Activated gamma-delta T cell treated with Interleukin-2 at 50 U/mL for 16 hours (primary cell): Measurements from ENCODE around the gene RTN1.

Experiments used
- DNase-seq: peaks from one replicate; pipeline ENCODE4 v3.0.0-alpha.2; 2020

RTN1 gene

DNA sequence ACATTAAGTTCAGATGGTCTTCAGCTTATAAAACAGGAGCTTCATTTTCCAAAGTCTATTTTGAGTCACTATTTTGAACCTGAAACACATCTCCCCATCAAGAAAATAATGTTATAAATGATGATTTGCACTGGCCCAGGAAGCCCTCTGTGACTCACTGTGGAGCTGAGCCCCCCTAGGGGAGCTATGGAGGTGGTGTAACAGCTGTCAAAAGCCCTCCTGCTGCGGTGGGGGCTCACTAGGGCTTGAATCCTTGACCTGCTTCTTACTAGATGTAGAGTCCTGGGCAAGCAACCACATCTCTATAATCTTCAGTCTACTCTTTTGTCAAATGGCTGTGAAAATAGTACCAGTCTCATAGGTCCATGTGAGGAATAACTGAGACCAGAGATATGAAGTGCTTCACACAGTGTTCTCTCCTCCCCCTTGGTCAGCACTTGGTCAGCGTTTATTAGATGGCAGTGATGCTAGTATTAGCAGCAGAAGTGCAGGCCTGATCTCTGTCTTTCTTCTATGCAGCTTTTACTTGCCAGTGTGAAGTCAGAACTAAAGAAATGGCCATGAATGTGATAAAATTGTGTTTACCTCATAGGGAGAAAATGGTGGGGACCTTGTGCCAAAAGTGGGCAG is 83.4 kb downstream of the RTN1 start:
- no peak for DNase-seq

DNA sequence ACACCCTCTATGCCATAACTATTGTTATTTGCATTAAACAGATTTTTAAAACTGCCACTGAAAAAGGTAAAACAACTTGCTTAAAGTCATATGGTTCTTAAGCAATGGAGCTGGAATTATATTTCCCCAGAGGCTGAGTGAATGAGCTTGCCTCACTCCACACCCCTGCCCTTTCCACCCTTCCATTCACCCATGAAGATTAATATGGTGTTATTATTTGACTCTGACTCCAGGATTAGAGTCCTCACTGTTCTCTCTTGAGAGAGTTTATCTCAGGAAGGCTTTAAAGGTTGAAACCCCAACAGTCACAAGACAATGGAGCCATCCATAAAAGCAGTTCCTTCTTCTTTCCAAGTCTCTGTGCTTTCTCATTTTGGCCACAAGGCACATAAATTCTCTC is 84.9 kb downstream of the RTN1 start:
- no peak for DNase-seq

DNA sequence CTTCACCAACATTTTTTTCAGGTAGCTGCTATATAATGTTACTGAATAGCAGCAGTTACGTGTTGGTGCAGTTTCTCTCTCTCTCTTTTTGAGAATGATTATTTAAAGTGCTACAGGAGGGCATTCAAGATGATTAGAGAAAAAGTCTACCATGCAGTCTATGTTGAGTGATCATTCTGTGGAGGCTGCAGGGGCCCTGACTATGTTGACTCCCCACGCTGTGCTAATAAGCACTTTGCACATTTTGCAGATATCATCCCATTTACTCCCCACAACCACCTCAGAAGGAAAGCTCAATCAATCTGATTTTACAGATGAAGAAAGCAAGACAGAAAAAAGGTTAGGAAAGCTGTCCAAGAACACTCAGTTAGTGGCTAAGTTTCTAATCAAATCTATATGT is 87.8 kb downstream of the RTN1 start:
- no peak for DNase-seq

DNA sequence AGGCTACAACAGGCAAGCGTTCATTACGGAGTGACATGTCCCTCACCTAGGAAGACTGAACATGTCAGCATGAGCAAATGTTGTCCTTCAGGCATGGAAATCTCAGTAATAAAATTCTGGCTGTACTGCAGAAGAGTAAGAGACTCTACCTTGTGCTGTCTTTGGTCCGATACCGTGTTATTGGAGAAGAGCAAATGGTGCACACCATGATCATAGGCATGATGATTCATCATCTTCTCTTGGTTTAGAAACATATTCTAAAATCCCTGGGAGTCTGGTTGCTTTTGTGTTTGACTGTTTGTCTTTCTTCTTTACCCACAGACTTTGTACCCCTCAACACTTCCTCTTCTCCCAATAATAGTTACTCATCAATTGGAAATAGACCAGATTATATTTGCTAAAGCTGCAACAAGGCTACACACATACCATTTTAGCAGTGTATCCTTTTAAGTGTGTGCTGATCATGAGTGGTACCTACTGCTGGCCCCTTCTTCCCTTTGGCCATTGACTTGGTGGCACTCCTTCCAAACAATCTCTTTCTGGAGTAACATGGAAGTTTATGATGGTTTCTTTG is 93.5 kb downstream of the RTN1 start:
- DNase-seq = no peak

DNA sequence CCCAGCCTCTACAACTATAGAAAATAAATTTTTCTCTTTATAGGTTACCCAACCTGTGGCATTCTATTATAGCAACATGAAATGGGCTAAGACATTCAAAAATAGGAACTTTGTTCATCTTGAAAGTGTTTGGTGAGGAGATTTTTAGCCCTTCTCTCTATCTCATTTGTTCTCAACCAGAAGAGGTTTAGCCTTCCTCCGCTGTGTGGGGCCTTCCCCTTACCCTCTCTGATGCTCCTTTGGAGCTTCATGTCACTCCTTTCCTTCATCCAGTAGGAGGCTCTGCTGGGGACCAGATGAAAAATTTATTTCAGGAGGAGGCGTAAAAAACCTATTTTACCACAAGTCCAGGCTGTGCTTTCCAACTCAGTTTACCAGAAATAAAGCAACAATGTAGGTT is 94.1 kb downstream of the RTN1 start:
- no peak for DNase-seq

DNA sequence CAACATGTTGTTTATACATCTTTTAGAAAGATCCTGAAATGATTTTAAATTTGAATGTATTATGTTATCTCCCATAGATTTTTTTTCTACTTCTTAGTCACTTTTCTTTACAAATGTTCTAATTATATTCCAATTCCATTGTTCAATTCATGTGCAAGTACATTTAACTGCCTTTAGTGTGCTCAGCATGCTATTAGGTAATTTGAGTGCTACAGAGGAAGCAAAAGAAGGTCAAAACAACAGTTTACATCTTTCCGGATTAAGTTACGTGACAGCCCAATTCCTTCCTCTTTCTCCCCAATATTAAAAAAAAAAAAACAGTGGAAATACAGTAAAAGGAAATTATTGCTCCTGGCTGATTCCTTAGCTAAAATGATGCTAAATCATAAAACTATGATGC is 98.3 kb downstream of the RTN1 start:
- DNase-seq = no peak

DNA sequence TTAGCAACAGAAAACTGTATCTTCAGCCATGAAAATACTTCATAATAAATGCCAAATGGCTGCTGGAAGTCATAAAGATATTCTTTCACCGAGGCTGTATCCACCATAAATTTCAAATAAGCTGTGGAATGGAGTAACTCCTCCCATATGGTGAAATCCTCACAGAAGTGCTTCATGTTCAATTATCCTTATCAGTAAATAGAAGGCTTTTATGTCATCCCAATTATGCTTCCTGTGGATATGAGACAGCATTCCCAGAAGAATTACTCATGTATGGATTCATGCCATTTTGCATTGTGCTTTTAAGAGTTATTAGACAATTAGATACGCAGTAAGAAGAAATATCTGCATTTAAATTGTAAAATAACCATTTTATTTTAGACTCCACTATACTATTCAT is 99.0 kb downstream of the RTN1 start:
- no peak for DNase-seq

DNA sequence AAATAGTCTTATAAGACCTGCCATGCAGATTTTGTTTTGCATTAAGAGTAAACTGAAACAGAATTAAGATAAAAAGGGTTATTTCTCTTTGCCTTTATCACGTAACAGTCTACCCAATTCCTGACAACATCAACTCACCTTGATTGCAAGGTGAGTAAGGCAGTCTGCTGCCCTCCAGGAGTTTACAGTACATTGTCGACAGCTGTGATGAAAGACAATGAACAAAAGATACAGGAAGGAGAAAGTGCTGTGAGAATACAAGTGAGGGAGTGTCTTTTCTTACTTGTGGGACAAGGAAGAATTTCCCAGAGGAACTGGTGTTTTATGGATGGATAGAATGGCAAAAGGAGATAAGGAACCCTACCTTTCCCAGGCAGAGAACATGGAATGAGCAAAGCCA is 101.0 kb downstream of the RTN1 start:
- no peak for DNase-seq

DNA sequence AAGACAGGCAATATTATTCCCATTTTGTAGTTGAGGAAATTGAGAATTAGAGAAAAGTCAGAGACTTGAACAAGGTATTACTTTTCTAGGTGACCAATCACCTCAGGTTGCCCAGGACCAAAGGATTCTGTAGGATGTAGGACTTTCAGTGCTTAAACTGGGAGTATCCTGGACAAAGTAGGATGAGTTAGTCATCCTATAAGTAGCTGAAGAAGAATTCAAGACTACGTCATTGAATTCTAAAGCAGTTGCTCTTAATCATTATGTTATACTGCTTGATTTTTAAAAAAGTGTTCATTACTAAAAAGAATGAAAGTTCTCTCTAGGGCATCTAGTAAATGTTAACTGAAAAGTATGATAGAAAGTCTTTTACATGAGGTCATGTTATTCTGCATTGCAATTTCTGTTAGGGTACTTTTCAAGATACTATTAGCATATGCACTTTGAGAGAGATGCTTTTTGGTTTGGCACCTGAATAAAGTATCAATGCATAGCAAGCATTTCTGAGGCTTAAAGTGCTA is 101.7 kb downstream of the RTN1 start:
- no peak for DNase-seq

DNA sequence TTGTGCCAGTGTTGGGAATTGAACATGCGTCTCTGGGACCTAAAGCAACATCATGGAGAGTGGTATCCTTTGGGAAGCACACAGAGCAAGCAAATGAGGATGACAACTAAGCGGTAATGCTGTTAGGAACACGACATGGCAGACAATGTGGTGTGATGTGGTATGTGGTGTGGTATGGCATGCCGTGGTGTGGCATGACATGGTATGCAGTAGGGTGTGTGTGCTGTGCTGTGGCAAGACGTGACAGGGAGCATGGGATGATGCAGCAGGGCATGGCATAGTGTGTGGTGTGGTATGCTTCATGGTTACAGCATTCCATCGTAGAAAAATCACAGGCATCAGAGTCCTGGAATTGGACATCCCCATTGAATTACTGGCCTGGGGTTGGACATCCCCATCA is 108.7 kb downstream of the RTN1 start:
- no peak for DNase-seq

DNA sequence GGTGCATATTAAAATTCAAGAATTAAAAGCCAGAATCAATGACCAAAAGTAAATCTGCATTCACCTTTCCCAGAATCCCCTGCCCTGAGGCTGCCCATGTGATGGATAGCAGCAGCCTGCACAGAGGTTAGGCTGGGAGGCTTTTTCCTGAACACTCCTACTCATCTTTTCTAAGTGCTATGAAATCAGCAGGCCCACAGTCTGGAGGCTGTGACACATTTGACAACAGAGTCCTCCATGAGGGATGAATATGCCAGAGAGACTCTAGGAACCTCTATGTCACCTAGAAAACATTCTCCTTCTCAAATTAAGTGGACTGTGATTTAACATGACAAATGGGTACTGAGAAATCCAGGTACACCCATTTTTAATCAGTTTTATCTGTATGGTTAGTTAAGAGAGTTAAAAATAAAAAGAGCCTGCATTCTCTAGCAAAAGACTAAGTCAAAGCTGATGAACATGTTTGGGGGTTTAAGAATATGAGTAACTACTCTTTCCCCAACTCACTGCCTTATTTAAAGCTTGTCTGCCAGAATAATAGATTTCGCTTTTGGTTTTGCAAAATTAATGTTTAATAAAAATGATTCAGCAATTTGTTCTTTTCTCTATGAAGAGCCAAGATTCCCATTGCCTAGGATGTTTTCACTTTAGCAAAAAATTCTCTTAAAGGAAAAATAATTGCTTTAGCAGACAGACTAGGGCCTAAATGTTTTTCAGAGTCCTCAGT is 115.0 kb downstream of the RTN1 start:
- no peak for DNase-seq

DNA sequence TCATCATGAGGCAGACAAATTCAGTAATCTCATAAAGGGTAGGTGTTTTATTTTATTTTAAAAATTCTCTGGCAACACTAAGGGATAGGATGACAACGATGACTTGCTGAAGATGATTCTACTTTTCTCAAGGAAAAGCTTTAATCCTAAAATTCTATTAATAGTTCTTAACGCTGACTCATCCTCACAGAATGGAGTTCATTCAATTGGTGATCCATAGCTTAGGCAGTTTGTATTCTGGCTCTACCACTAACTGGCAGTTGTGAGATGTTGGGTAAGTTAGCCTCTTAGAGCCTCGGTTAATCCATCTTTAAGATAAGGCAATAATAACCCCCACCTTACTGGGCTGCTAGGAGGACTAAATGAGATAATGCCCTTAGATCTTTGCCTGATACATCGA is 116.3 kb downstream of the RTN1 start:
- DNase-seq = no peak

DNA sequence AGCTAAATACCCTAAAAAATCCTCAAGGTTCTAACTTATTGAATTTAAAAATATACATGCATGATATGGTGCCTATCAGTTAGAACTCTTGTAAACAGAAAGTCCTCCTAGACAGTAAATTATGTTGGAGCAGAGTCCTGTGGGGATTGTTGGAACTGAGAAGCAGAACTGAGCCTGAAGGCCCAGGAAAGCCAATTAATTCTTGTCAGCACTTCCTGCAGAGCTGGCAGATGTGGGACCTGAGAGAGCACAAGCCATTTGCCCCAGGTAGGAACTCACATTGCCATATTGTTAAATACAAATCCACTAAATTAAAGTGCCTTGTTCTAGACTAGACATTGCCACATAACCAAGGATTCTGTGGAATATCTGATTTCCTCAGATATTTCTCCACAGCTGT is 117.1 kb downstream of the RTN1 start:
- no peak for DNase-seq

DNA sequence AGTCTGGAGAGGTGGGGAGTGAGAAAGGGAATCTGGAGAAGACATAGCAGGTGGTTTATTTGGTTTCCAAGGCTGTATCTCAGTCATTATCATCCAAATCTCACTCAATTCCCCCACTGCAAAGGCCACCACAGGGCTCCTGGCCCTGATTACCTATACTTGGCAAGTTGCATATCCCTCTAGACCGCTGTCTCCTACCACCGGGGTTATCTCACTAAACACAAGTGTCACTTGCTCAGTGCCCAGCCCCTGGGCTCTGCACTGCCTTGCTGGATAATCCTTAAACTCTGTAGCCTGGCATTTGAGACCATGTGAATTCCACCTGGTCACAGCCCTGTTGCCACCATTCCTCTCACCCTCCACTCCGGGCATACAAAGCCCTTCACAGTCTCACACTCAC is 119.0 kb downstream of the RTN1 start:
- no peak for DNase-seq

DNA sequence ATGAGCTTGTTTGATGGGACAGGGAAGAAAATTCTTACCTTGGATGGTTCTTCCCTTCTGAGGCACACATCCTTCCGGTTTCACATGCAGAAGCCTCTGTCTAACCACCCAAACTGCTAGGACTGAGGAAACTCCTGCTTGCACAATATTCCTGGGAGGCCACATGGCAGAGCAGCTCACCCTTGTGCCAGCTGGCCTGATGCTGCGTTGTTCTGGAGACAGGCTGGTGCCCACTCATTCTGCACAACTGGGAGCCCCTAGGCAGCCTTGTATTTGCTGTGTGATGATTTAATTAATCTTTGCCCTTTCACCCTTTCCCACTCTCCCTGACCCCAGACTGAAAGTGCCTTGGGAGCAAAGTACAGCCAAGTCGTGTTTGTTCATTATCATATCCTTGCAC is 130.8 kb downstream of the RTN1 start:
- no peak for DNase-seq

DNA sequence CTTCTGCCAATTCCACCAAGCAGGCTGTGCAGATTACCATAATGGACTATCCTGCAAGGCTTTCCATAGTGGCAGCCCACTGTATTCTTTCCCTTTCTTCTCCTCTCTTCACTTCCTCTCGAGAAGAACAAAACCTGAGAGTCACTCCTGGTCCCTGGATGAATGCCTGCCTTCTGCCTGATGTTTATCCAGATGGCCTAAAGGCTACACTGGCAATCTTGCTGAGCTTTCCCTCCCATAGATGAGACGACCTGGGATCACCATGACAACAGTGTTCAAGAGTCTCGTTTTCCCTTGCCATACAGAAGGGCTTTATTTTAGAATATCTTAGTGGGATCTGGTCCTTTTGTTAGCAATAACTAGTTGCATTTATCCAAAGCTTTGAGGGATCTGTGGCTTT is 142.3 kb downstream of the RTN1 start:
- no peak for DNase-seq

DNA sequence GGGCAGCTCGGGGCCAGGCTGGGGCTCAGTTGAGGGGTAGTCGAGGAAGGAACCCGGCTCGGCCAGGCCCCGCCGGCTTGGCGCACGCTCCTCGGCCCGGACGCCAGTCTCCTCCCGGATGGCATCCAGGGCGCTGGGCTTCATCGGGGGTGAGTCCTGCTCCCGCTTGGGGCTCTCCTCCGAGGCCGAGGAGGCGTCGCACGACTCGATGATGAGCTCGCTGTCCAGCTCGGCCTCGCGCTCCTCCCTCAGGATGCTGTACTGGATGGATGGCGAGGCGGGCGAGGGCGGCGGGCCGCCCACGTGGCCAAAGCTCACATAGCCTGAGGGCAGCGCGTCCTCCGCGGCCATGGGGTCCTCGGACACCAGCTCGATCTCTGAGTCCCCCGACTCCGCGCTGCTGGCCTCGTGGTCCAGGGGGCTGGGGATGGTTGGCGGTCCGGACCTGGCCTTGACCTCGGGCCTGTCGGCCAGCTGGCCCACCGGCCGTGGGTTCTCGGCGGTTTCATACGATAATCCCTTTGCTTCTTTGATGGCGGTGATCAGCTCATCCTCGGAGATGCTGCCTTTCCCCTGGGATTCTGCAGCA is 143.4 kb downstream of the RTN1 start:
- DNase-seq = no peak

DNA sequence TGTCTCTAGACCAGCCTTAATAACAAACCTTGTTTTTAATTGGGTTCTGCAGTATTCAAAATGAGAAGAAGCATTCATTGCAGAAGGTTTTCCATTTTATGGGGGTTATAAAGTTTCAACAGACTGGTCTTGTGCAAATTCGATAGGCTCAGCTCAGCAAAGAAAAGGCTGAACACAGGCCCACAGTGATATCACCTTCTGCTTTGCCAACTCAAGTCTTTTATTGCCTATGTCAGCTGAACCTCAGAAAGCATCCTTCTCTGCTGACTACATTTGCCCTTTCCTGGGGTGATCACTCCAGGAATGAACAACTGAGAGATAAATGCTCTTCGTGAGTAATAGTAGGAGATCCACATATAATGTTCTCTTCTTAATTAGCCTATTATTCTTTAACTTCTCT is 159.5 kb downstream of the RTN1 start:
- DNase-seq = no peak

DNA sequence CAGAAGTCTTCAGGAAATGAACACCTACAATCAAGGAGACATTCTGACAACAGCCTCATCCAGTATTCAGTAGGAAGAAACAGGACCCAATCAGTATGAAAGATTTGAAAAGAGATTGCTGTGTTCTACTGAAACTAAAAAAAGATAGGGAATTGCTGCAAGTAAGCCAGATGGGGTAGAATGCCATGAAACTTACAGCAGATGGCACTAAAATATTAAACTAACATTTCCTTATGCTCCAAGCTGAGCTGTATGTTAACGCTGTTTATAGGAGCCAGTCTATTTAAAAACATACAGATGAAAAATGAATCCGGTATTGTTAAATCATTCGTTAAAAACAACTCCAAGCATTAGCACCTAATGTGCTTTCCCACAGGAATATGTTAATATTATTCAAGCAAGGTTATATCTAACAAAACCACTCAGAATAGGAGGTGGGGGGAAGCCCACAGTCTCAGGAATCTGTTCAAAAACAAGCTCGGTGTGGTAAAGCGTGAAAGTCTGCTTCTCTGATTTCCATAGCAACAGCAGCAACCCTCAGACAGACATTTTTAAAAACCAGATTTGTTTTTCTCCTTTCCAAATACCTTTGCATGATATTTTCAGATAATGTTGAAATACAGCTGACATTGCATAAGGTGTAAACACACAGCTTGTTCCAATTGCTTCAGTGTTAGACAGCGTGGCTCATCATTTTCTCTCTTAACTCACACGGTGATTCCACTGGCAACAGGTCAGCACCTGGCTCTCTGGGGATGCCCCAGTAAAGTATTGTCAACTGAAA is 162.6 kb downstream of the RTN1 start:
- no peak for DNase-seq

DNA sequence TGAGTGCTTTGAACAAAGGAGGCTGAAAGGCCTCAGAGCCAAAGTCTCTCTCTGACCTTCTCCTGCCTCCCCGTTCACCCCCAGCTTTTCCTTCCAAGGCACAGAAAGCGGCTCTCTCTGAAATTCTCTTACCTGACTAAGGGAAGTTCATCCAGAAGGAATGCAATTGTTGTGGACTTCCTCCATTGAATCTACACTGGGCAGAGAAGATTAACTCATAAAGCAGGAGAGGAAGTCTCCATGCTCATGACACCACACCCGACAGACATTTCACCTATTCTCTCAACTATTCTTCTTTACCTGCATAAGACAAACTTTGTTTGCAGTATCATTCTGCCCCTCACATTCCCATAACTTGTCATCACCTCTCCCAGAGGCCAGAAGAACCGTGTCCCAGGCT is 164.7 kb downstream of the RTN1 start:
- DNase-seq = no peak

DNA sequence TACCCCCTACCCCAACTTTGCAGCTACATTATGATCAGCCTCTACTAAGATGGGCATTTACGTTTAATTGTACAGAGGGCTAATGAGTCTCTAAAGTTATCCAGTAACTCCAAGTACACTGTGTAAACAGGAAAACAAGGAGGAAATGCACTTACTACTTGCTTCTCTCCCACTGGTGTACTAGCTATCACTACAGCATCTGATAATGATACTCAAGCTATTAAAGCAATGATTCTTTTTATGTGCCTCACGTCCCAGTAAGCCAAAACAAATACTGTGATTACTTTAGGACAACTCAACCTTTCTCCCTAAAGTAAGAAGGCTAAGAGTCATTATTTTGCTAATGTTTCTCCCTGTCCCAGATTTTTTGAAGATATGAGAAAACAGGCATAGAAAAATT is 165.3 kb downstream of the RTN1 start:
- no peak for DNase-seq

DNA sequence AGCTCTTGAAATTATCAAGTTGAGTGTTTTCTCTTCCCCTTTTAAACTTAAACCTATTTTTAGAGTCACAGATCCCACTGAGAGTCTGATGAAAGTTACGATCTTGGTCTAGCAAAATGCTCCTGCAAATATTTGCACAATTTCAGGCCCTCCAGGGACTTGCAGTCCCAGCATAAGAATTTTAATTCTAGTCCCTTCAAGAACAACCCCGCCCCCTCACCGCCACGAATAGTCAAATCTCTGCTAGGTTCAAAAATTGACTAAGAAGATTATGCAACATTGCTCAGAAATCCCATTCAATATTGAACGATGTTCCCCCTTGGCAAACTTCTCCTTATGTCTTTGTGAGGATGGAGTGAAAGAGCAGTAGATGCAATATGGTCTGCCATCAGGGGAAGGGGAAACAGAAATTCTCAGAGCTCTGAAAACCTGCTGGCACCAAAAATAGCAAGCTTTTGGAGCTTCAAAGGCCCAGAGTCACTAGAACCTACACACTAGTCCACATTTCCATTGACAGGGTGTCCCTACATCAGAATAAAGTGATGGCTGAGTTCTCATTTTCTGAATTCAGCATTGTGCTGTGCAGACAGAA is 166.4 kb downstream of the RTN1 start:
- no peak for DNase-seq

DNA sequence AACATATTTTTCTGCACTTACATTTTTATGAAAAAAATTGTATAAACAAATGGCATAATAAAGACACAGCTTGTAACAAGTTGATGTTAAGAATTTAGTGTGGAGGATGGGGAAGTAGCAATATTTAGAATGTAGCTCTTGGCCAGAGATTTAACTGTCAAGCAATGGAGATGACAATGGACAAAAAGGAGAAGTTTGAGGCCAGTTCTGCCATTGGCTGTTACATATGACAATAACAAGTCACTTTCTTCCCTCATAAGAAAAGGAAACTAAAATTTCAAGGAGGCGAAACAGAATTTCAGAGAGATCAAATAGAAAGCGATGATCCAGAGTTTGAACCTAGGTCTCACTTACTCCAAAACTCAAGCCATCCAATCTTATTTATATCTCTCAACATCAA is 171.1 kb downstream of the RTN1 start:
- no peak for DNase-seq
